GM23338 (cell line): ENCODE results near the gene TBPL2.

Experiments used
- EZH2 ChIP-seq: fragments of 200-600 bp; sonication (generic); IDR thresholded peaks from one replicate; pipeline ENCODE4 v1.8.0; 2017; ENCODE audit warnings: antibody characterized with exemption, mild to moderate bottlenecking, low read depth; ENCODE audit not compliant: unreplicated experiment
- EZH2phosphoT487 ChIP-seq: fragments of 200-600 bp; sonication (generic); IDR thresholded peaks from one replicate; pipeline ENCODE4 v1.8.1; 2018; ENCODE audit warnings: antibody characterized with exemption; ENCODE audit not compliant: unreplicated experiment
- POLR2AphosphoS5 ChIP-seq: IDR thresholded peaks from 2 replicates; pipeline ENCODE4 v1.6.1; 2016; ENCODE audit warnings: antibody characterized with exemption, low read depth
- TF ChIP-seq, protein P1 (sequence below), 2 experiments: fragments of 200-600 bp in 1 of 2; sonication (generic) in 1 of 2; conservative IDR thresholded peaks; 2 replicates each; pipeline versions ENCODE4 v1.5.1 to v1.6.1; 2016 to 2017; ENCODE audit warnings: antibody characterized with exemption in 2 of 2, low read depth in 2 of 2, mild to moderate bottlenecking in 2 of 2, moderate library complexity in 1 of 2
- TF ChIP-seq, protein P2 (sequence below): IDR thresholded peaks from 2 replicates; pipeline ENCODE4 v1.6.1; 2016; ENCODE audit warnings: antibody characterized with exemption
- TF ChIP-seq, protein P3 (sequence below): IDR thresholded peaks from one replicate; pipeline ENCODE4 v1.6.1; 2018; ENCODE audit warnings: antibody characterized with exemption; ENCODE audit not compliant: unreplicated experiment

DNA sequence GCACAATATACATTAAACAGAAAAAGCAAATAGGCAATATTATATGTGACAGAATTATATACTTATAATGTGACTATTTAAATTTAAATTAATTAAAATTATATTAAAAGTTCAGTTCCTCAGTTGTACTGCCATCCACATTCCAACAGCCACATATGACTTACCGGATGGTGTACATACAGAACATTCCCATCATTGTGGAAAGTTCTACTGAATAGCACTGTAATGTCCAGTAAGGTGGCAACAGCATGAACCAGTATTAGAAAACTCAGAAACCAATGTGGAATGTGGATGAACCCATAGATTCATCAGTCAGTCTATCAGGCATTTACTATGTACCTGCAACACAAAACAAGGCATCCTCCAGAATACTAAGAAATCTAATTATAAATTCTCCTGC is 41.2 kb downstream of the TBPL2 start:
- TF ChIP-seq EZH2 (no peak), POLR2AphosphoS5 (no peak), EZH2phosphoT487 (no peak)
- TF ChIP-seq, protein P1, sequence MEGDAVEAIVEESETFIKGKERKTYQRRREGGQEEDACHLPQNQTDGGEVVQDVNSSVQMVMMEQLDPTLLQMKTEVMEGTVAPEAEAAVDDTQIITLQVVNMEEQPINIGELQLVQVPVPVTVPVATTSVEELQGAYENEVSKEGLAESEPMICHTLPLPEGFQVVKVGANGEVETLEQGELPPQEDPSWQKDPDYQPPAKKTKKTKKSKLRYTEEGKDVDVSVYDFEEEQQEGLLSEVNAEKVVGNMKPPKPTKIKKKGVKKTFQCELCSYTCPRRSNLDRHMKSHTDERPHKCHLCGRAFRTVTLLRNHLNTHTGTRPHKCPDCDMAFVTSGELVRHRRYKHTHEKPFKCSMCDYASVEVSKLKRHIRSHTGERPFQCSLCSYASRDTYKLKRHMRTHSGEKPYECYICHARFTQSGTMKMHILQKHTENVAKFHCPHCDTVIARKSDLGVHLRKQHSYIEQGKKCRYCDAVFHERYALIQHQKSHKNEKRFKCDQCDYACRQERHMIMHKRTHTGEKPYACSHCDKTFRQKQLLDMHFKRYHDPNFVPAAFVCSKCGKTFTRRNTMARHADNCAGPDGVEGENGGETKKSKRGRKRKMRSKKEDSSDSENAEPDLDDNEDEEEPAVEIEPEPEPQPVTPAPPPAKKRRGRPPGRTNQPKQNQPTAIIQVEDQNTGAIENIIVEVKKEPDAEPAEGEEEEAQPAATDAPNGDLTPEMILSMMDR (conservative IDR thresholded peaks at IDR 0.05; ENCODE audit: low read depth in 2 of 2): no peak
- TF ChIP-seq, protein P2, sequence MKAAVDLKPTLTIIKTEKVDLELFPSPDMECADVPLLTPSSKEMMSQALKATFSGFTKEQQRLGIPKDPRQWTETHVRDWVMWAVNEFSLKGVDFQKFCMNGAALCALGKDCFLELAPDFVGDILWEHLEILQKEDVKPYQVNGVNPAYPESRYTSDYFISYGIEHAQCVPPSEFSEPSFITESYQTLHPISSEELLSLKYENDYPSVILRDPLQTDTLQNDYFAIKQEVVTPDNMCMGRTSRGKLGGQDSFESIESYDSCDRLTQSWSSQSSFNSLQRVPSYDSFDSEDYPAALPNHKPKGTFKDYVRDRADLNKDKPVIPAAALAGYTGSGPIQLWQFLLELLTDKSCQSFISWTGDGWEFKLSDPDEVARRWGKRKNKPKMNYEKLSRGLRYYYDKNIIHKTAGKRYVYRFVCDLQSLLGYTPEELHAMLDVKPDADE: no peak
- TF ChIP-seq, protein P3, sequence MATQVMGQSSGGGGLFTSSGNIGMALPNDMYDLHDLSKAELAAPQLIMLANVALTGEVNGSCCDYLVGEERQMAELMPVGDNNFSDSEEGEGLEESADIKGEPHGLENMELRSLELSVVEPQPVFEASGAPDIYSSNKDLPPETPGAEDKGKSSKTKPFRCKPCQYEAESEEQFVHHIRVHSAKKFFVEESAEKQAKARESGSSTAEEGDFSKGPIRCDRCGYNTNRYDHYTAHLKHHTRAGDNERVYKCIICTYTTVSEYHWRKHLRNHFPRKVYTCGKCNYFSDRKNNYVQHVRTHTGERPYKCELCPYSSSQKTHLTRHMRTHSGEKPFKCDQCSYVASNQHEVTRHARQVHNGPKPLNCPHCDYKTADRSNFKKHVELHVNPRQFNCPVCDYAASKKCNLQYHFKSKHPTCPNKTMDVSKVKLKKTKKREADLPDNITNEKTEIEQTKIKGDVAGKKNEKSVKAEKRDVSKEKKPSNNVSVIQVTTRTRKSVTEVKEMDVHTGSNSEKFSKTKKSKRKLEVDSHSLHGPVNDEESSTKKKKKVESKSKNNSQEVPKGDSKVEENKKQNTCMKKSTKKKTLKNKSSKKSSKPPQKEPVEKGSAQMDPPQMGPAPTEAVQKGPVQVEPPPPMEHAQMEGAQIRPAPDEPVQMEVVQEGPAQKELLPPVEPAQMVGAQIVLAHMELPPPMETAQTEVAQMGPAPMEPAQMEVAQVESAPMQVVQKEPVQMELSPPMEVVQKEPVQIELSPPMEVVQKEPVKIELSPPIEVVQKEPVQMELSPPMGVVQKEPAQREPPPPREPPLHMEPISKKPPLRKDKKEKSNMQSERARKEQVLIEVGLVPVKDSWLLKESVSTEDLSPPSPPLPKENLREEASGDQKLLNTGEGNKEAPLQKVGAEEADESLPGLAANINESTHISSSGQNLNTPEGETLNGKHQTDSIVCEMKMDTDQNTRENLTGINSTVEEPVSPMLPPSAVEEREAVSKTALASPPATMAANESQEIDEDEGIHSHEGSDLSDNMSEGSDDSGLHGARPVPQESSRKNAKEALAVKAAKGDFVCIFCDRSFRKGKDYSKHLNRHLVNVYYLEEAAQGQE: no peak
